Kidney epithelial cell (primary cell): ENCODE results near the gene LTBP2. TPM values are rescaled to one million over a fixed set of nuclear protein-coding genes. Genes with fewer than 3 reads are reported as not detected.
"Not testable (repeated sequence)": the region's sequence is repeated elsewhere in the genome, so short reads cannot be mapped to it uniquely, and the experiment has no call there.

Source experiments
- DNase-seq: peaks from one replicate; pipeline ENCODE4 v3.0.0-alpha.2; 2010; ENCODE audit warnings: low read depth
- H3K27me3 ChIP-seq: 2 replicates; pipeline ENCODE4 v1.6.0; 2011; ENCODE audit warnings: low read length; ENCODE audit not compliant: control insufficient read depth, insufficient read depth
- H3K36me3 ChIP-seq: 2 replicates; pipeline ENCODE4 v1.5.1; 2011; ENCODE audit warnings: low read length; ENCODE audit not compliant: control insufficient read depth, insufficient read depth
- H3K4me3 ChIP-seq: 2 replicates; pipeline ENCODE4 v1.5.1; 2011; ENCODE audit warnings: low read depth, mild to moderate bottlenecking, control low read depth, low read length
- total RNA-seq: library from RNA; depleted of rRNA; stranded (reverse); fragments of >200 nt; gene quantifications from 2 replicates; pipeline ENCODE4 v1.2.3, GENCODE V29; 2015
- TF ChIP-seq, protein P1 (sequence below): IDR thresholded peaks from 2 replicates; pipeline ENCODE4 v1.5.1; 2011; ENCODE audit warnings: mild to moderate bottlenecking, moderate library complexity, low read length, control low read depth, inconsistent platforms; ENCODE audit not compliant: insufficient read depth, poor library complexity, severe bottlenecking

Gene LTBP2
- total RNA-seq, 1 donor from 2014 or later, result 69.5 TPM

DNA sequence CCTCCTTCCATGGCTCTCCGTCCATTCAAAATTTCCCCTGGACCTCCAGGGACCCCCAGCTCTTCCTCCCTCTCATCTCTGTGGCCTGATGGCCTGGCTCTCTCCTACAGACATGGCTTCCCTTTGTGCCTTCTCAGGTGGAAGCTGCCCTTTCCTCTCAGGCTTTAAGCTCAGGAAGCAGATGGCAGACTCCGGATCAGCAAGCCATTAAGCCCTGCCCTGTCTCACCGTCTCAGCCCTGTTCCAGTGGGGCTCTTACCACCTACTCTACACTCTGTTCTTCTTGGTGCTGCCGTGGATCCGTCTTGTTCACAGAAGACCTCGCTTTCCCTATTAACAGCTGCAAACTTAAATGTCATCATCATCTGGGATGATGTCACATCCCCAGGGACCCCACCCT is 152.1 kb downstream of the LTBP2 start:
- Histone ChIP-seq H3K27me3 (peaks cover 15% of the 10 kb centered on the region), H3K4me3 (no peak overlapping the region), H3K36me3 (no peaks in the 10 kb centered on the region)
- TF ChIP-seq, protein P1, sequence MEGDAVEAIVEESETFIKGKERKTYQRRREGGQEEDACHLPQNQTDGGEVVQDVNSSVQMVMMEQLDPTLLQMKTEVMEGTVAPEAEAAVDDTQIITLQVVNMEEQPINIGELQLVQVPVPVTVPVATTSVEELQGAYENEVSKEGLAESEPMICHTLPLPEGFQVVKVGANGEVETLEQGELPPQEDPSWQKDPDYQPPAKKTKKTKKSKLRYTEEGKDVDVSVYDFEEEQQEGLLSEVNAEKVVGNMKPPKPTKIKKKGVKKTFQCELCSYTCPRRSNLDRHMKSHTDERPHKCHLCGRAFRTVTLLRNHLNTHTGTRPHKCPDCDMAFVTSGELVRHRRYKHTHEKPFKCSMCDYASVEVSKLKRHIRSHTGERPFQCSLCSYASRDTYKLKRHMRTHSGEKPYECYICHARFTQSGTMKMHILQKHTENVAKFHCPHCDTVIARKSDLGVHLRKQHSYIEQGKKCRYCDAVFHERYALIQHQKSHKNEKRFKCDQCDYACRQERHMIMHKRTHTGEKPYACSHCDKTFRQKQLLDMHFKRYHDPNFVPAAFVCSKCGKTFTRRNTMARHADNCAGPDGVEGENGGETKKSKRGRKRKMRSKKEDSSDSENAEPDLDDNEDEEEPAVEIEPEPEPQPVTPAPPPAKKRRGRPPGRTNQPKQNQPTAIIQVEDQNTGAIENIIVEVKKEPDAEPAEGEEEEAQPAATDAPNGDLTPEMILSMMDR, result no peak
- DNase-seq, result no peak

DNA sequence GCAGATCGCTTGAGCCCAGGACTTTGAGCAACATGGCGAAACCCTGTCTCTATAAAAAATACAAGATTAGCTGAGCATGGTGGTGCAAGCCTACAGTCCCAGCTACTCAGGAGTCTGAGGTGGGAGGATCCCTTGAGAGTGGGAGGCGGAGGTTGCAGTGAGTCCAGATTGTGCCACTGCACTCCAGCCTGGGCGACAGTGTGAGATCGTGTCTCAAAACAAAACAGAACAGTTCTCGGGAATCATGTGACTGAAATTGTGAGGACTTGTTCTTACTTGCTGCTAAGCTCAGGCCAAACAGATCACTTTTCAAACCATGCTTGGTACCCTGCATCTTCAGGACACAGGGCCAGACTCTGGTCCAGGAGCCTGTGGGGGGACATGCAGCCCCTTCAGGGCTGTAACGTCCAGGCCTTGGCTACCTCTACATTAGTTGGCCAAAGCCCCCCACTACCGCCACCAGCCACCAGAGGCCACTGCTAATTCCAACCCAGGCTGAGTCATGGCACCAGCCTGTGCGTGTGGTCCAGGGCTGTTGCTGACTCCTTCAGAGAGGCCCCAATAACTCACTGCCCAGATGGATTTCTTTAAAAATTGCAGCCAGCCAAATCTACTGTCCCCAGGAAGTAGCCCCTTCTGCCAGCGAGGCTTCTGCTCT is 152.6 kb downstream of the LTBP2 start:
- Histone ChIP-seq H3K36me3 (no peaks in the 10 kb centered on the region), H3K4me3 (no peak overlapping the region), H3K27me3 (peaks cover 18% of the 10 kb centered on the region)
- peak; percentile 2 for DNase-seq
- TF ChIP-seq, protein P1, result peak; percentile 77

DNA sequence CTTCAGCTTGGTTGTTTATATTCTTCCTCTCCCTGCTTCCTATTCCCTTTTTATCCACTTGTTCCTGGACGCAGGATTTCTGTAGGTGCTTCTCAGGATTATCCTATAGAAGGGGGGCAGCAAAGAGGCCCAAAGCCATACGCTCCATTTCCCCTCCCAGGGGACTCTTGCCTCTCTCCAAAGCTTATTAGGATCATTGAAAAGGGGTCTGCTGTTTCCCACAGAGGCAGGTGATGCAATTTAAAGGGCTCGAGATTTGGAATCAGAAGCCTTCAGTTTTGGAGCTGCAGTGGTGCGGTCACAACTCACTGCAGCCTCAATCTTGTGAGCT is 154.5 kb downstream of the LTBP2 start:
- TF ChIP-seq, protein P1, result no peak
- Histone ChIP-seq H3K27me3 (peaks cover 13% of the 10 kb centered on the region), H3K4me3 (no peak overlapping the region), H3K36me3 (no peaks in the 10 kb centered on the region)
- DNase-seq, result no peak

DNA sequence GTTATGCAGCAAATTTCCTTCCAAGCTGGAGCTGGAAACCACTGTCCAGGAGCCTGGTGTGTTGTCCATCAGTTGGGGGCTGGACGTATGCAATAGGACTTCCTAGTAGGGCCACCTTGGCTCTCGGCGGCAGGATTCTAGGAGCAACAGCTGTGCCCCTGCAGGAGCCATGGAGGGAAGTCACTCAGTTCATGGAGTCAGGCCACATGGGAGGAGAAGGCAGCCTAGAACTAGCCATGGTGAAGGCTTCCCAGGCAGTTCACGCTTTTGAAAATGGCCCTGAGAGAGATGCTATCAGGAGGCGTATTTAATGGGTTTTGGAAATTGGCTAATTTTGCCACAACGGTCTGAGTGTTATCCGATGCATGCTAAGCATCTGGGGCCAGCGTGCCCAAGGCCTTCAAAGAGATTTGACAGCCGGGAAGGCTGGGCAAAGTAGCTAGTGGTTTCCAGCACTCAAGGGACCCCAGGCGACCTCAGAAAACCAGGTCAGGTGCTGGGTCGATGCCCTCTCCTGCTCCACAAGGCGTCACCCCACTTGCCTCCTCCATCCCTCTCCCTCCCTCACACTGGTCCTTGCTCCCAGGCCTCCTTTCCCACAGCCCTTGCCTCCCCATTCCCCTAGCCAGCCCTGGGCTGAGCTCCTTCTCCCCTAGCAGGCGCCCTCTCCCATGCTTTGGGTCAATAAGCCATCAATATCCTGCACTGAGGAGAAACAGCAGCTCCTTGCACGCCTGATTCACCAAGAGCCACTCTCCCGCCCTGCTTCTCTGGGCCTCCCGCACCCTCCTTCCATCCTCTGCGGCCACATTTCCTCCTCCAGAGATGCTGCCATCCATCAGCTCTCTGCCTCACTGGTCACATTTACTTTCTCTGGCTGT is 155.1 kb downstream of the LTBP2 start:
- TF ChIP-seq, protein P1, result no peak
- no peak for DNase-seq
- Histone ChIP-seq H3K27me3 (peaks cover 13% of the 10 kb centered on the region), H3K36me3 (no peaks in the 10 kb centered on the region), H3K4me3 (no peak overlapping the region)

DNA sequence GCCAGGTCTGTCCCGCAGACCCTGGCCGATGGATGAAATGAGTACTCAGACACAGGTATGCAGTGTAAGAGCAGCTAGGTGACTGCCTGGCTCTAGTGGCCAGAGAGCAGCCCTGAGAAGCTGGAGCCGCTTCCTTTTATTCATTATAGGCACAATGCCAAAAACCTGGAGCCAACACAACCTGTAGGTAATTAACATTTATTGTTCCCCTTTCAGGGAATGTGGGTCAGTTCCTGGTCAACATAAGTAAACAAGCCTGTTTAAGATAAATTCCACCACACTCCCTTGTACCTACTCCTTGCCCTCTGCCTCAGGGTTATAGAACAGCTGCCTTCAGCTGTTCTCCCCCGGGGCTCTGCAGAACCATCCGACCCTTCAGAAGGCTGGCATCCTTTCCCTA is 157.6 kb downstream of the LTBP2 start:
- peaks cover 13% of the 10 kb centered on the region for H3K27me3 ChIP-seq
- H3K4me3 ChIP-seq, H3K36me3 ChIP-seq, DNase-seq: not testable (repeated sequence)

Other genes starting within 250 kb of the LTBP2 start
- gene SYNDIG1L, start 186.0 kb downstream of the LTBP2 start, total RNA-seq, result not detected in 2 replicates
- gene NPC2, start 118.9 kb downstream of the LTBP2 start, total RNA-seq, result 349 and 415 TPM in 2 replicates
- 12.1 and 16.7 TPM in 2 replicates for gene ISCA2, start 118.5 kb downstream of the LTBP2 start, total RNA-seq
- gene AREL1, start 100.8 kb upstream of the LTBP2 start, total RNA-seq, result 40.2 and 43.9 TPM in 2 replicates
- 44.4 and 45.4 TPM in 2 replicates for gene FCF1, start 100.9 kb upstream of the LTBP2 start, total RNA-seq
- 33.5 and 34.7 TPM in 2 replicates for gene YLPM1, start 151.1 kb upstream of the LTBP2 start, total RNA-seq